C4-2B (cell line): Measurements from ENCODE around the gene FCRL3.

Experiments used
- H3K27ac ChIP-seq: fragments of 450-650 bp; 2 replicates; pipeline ENCODE4 v1.5.1; 2017
- CTCF ChIP-seq: fragments of 450-650 bp; conservative IDR thresholded peaks from 2 replicates; pipeline ENCODE4 v1.5.1; 2017; ENCODE audit warnings: mild to moderate bottlenecking
- ZFX ChIP-seq: fragments of 450-650 bp; IDR thresholded peaks from 2 replicates; pipeline ENCODE4 v1.6.1; 2017

The FCRL3 gene

GRCh38 chr1:157724537-157725220 is 24.1 kb upstream of the FCRL3 start:
- H3K27ac ChIP-seq = no peak overlapping the region
- TF ChIP-seq CTCF (no peak), ZFX (no peak)

GRCh38 chr1:157723157-157723556 is 22.6 kb upstream of the FCRL3 start:
- no peak overlapping the region for H3K27ac ChIP-seq
- TF ChIP-seq ZFX (no peak), CTCF (no peak)

- no peak overlapping the region for H3K27ac ChIP-seq
- TF ChIP-seq CTCF (no peak), ZFX (no peak)
Observed at GRCh38 chr1:157721985-157722384, 21.4 kb upstream of the FCRL3 start.

GRCh38 chr1:157715736-157716135 is 15.2 kb upstream of the FCRL3 start:
- no peak for TF ChIP-seq ZFX
- TF ChIP-seq CTCF = no peak
- H3K27ac ChIP-seq = no peak overlapping the region

- no peak overlapping the region for H3K27ac ChIP-seq
Observed at GRCh38 chr1:157711802-157712201, 11.2 kb upstream of the FCRL3 start.

GRCh38 chr1:157704878-157705277 is 4.3 kb upstream of the FCRL3 start:
- no peak overlapping the region for H3K27ac ChIP-seq
- no peak for TF ChIP-seq ZFX
- TF ChIP-seq CTCF = no peak

More at GRCh38 chr1:157711802-157712201, 11.2 kb upstream of the FCRL3 start:
- TF ChIP-seq CTCF = no peak
- TF ChIP-seq ZFX = no peak

- no peak for TF ChIP-seq ZFX
- no peak for TF ChIP-seq CTCF
- H3K27ac ChIP-seq = no peak overlapping the region
Observed at GRCh38 chr1:157703981-157704380, 3.4 kb upstream of the FCRL3 start.
